D721Med (cell line): ENCODE results near the gene ARHGEF1.

Experiments
- DNase-seq: peaks from one replicate; pipeline ENCODE4 v3.0.0; 2011; ENCODE audit warnings: low spot score; ENCODE audit not compliant: insufficient read length
- FAIRE-seq: peaks from 2 replicates; lab custom pipeline; 2011; peaks lifted over from hg19 to GRCh38; lab: Jason Lieb, UNC
- CTCF ChIP-seq: IDR thresholded peaks from 2 replicates; pipeline ENCODE4 v1.5.1; 2012; ENCODE audit warnings: mild to moderate bottlenecking, control low read depth; ENCODE audit not compliant: insufficient read depth; ENCODE audit errors: missing control alignments

Gene ARHGEF1

GRCh38 chr19:41886761-41887710 is 4.1 kb downstream of the ARHGEF1 start:
- no peak for FAIRE-seq
- no peak for TF ChIP-seq CTCF

GRCh38 chr19:41887711-41888382 is 4.9 kb downstream of the ARHGEF1 start:
- TF ChIP-seq CTCF, result no peak
- DNase-seq (no peak), FAIRE-seq (no peak)

More at GRCh38 chr19:41886761-41887710, 4.1 kb downstream of the ARHGEF1 start:
- no peak for DNase-seq

GRCh38 chr19:41888926-41889325 is 5.9 kb downstream of the ARHGEF1 start:
- FAIRE-seq (no peak), DNase-seq (no peak)
- no peak for TF ChIP-seq CTCF

- DNase-seq (no peak), FAIRE-seq (no peak)
- TF ChIP-seq CTCF, result no peak
Observed at GRCh38 chr19:41889896-41890295, 6.9 kb downstream of the ARHGEF1 start.

- no peak for FAIRE-seq
- no peak for DNase-seq
- no peak for TF ChIP-seq CTCF
Observed at GRCh38 chr19:41890936-41891335, 8.0 kb downstream of the ARHGEF1 start.

GRCh38 chr19:41892173-41892902 is 9.4 kb downstream of the ARHGEF1 start:
- no peak for TF ChIP-seq CTCF
- FAIRE-seq (no peak), DNase-seq (no peak)
